Erythroblast (primary cell): ENCODE measurements around the gene ANKRA2.

Experiments used
- GATA1 ChIP-seq: IDR thresholded peaks from 2 replicates; pipeline ENCODE4 v1.6.1; 2011; ENCODE audit warnings: low read depth, mild to moderate bottlenecking, control low read depth, low read length, moderate library complexity
- POLR2A ChIP-seq: IDR thresholded peaks from 2 replicates; pipeline ENCODE4 v1.6.1; 2011; ENCODE audit warnings: mild to moderate bottlenecking, low read length

DNA sequence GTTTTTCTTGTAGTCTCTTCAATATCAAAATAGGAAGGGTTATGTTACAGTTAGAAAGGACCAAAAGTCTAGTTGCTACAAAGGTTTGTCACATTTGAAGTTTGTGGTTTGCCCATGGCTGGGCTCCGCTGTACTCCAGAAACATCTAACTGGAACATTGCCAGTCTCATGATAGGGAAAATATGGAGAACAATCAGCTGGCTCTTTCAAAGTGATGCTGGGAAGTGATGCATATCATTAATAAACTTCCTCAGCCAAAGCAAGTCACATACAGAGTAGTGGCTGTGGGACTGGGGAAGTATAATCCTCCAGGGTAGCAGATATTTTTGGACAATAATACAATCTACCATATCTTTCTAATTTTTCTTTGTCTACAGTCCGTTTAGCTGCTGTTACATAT is 58.4 kb downstream of the ANKRA2 start:
- TF ChIP-seq POLR2A: no peak
- TF ChIP-seq GATA1: no peak
